ENCODE measurements around the gene FBXL19. TPM values are rescaled to one million over a fixed set of nuclear protein-coding genes. Genes with fewer than 3 reads are reported as not detected.

FBXL19 gene
- total and polyA plus RNA-seq, 2 of the 13 experiments (the other 11 are each of a cell fraction or from before 2014, with no cell fraction given) = 6.0 to 13.7 TPM

- peak; percentile 9 for TF ChIP-seq PAXIP1 (CRISPR knock-in tag; conservative IDR thresholded peaks at IDR 0.05)
- TF ChIP-seq ZNF678 (CRISPR knock-in tag; IDR thresholded peaks at IDR 0.05) = peak; percentile 33; the same call in 1 of the 2 replicates
- TF ChIP-seq ETV5 (CRISPR knock-in tag; IDR thresholded peaks at IDR 0.05; ENCODE audit: borderline replicate concordance) = 0 out of 2 replicates have a peak, but pooled peaks have one; percentile 2
- TF ChIP-seq, protein P1, sequence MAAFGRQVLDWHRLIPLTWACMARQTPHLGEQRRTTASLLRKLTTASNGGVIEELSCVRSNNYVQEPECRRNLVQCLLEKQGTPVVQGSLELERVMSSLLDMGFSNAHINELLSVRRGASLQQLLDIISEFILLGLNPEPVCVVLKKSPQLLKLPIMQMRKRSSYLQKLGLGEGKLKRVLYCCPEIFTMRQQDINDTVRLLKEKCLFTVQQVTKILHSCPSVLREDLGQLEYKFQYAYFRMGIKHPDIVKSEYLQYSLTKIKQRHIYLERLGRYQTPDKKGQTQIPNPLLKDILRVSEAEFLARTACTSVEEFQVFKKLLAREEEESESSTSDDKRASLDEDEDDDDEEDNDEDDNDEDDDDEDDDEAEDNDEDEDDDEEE (CRISPR knock-in tag; IDR thresholded peaks at IDR 0.05) = no peak; the same call in 1 of the 2 replicates
- no peak for TF ChIP-seq RBM22 (optimal IDR thresholded peaks at IDR 0.05; ENCODE audit: low read length)
- peak; percentile 67; the same call in 1 of the 2 replicates for TF ChIP-seq GATAD1 (CRISPR knock-in tag; IDR thresholded peaks at IDR 0.05)
- 0 out of 2 replicates have a peak, but pooled peaks have one; percentile 72 for TF ChIP-seq ZFYVE20 (CRISPR knock-in tag; IDR thresholded peaks at IDR 0.05; ENCODE audit: borderline replicate concordance, low read depth)
- no peak for TF ChIP-seq HMGA1 (CRISPR knock-in tag; conservative IDR thresholded peaks at IDR 0.05)
- peak; percentile 54; the same call in 1 of the 2 replicates for TF ChIP-seq ZNF775 (CRISPR knock-in tag; IDR thresholded peaks at IDR 0.05; ENCODE audit: borderline replicate concordance)
- peak; percentile 68 for TF ChIP-seq MED8 (CRISPR knock-in tag; IDR thresholded peaks at IDR 0.05; ENCODE audit: insufficient replicate concordance)
- TF ChIP-seq, protein P2, sequence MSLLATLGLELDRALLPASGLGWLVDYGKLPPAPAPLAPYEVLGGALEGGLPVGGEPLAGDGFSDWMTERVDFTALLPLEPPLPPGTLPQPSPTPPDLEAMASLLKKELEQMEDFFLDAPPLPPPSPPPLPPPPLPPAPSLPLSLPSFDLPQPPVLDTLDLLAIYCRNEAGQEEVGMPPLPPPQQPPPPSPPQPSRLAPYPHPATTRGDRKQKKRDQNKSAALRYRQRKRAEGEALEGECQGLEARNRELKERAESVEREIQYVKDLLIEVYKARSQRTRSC (CRISPR knock-in tag; IDR thresholded peaks at IDR 0.05; ENCODE audit: low read depth) = peak; percentile 17; the same call in 1 of the 2 replicates
- peak; percentile 95 for TF ChIP-seq ZNF547 (CRISPR knock-in tag; IDR thresholded peaks at IDR 0.05)
- TF ChIP-seq ZNF687 (CRISPR knock-in tag; IDR thresholded peaks at IDR 0.05) = peak; percentile 99
- peak; percentile 63 for TF ChIP-seq GATAD2A (CRISPR knock-in tag; IDR thresholded peaks at IDR 0.05)
- 0 out of 2 replicates have a peak, but pooled peaks have one; percentile 70 for TF ChIP-seq ZNF383 (CRISPR knock-in tag; IDR thresholded peaks at IDR 0.05; ENCODE audit: borderline replicate concordance)
- no peak for TF ChIP-seq SP1 (IDR thresholded peaks at IDR 0.05)
- TF ChIP-seq SP1 (CRISPR knock-in tag; IDR thresholded peaks at IDR 0.05) = 0 out of 2 replicates have a peak, but pooled peaks have one; percentile 40
- no peak for TF ChIP-seq ZNF773 (CRISPR knock-in tag; IDR thresholded peaks at IDR 0.05; ENCODE audit: borderline replicate concordance)
- no peak for TF ChIP-seq DR1 (CRISPR knock-in tag; IDR thresholded peaks at IDR 0.05)
- no peak for TF ChIP-seq ZBTB7B (CRISPR knock-in tag; IDR thresholded peaks at IDR 0.05)
- TF ChIP-seq RAD21 (CRISPR knock-in tag; IDR thresholded peaks at IDR 0.05) = peak; percentile 99
These were observed 62.2 kb downstream of the FBXL19 start (continued) for GRCh38 chr16:30985401-30986128.

All from HepG2 (cell line).